MM.1S (cell line): ENCODE data around the gene NSUN6.
A peak's percentile ranks its signal among the peaks of the same experiment; 100 is the strongest.

Experiments
- DNase-seq: peaks from one replicate; pipeline ENCODE4 v3.0.0-alpha.2; 2015
- H2AFZ ChIP-seq: fragments of 300-600 bp; sonication (generic); 2 replicates; pipeline ENCODE4 v1.6.0; 2016; ENCODE audit warnings: antibody characterized with exemption, low read length
- H3F3A ChIP-seq: fragments of 300-600 bp; sonication (generic); 2 replicates; pipeline ENCODE4 v1.6.1; 2016; ENCODE audit warnings: mild to moderate bottlenecking, antibody characterized with exemption, low read length, moderate library complexity, mixed read lengths; ENCODE audit not compliant: insufficient read depth
- H3K27ac ChIP-seq: fragments of 300-600 bp; sonication (generic); 2 replicates; pipeline ENCODE4 v1.5.1; 2016; ENCODE audit warnings: mild to moderate bottlenecking, low read length
- H3K27me3 ChIP-seq: fragments of 300-600 bp; sonication (generic); replicated peaks from 2 replicates; pipeline ENCODE4 v1.6.0; 2016; ENCODE audit warnings: low read length; ENCODE audit not compliant: insufficient read depth
- H3K36me3 ChIP-seq: fragments of 300-600 bp; sonication (generic); replicated peaks from 2 replicates; pipeline ENCODE4 v1.6.1; 2016; ENCODE audit warnings: mild to moderate bottlenecking, low read length, mixed read lengths; ENCODE audit not compliant: insufficient read depth
- H3K4me1 ChIP-seq: fragments of 300-600 bp; sonication (generic); 2 replicates; pipeline ENCODE4 v1.6.1; 2016; ENCODE audit warnings: low read length, mixed read lengths
- H3K4me2 ChIP-seq: fragments of 300-600 bp; sonication (generic); 2 replicates; pipeline ENCODE4 v1.6.0; 2016; ENCODE audit warnings: low read depth, low read length
- H3K4me3 ChIP-seq: fragments of 300-600 bp; sonication (generic); 2 replicates; pipeline ENCODE4 v1.5.1; 2016; ENCODE audit warnings: low read length, mixed read lengths
- H3K79me2 ChIP-seq: fragments of 300-600 bp; sonication (generic); 2 replicates; pipeline ENCODE4 v1.6.1; 2016; ENCODE audit warnings: mixed run types, low read length, mixed read lengths
- H3K9ac ChIP-seq: fragments of 300-600 bp; sonication (generic); 2 replicates; pipeline ENCODE4 v1.6.1; 2016; ENCODE audit warnings: low read length, mixed read lengths
- H3K9me2 ChIP-seq: fragments of 300-600 bp; sonication (generic); replicated peaks from 2 replicates; pipeline ENCODE4 v1.6.1; 2016; ENCODE audit warnings: mild to moderate bottlenecking, low read length, mixed read lengths; ENCODE audit not compliant: insufficient read depth
- H3K9me3 ChIP-seq: fragments of 300-600 bp; sonication (generic); replicated peaks from 2 replicates; pipeline ENCODE4 v1.6.1; 2016; ENCODE audit warnings: mild to moderate bottlenecking, low read length, mixed read lengths; ENCODE audit not compliant: insufficient read depth
- H4K20me1 ChIP-seq: fragments of 300-600 bp; sonication (generic); 2 replicates; pipeline ENCODE4 v1.6.1; 2016; ENCODE audit warnings: mild to moderate bottlenecking, low read length, moderate library complexity, mixed read lengths; ENCODE audit not compliant: insufficient read depth
- EZH2 ChIP-seq: fragments of 300-600 bp; sonication (generic); optimal IDR thresholded peaks from 2 replicates; pipeline ENCODE3; 2017; ENCODE audit warnings: low read depth, mild to moderate bottlenecking, antibody characterized with exemption, low read length, mixed read lengths
- EZH2phosphoT487 ChIP-seq: fragments of 300-600 bp; sonication (generic); IDR thresholded peaks from 2 replicates; pipeline ENCODE4 v1.6.1; 2018; ENCODE audit warnings: antibody characterized with exemption, low read length
- TF ChIP-seq, protein P1 (sequence below): fragments of 300-600 bp; sonication (generic); IDR thresholded peaks from 2 replicates; pipeline ENCODE4 v1.5.1; 2016; ENCODE audit warnings: antibody characterized with exemption, low read length, mixed read lengths

NSUN6 gene

GRCh38 chr10:18689498-18689897, 38.1 kb upstream of the NSUN6 start:
- peak; percentile 37 for DNase-seq
- TF ChIP-seq EZH2phosphoT487, result no peak
- TF ChIP-seq, protein P1, sequence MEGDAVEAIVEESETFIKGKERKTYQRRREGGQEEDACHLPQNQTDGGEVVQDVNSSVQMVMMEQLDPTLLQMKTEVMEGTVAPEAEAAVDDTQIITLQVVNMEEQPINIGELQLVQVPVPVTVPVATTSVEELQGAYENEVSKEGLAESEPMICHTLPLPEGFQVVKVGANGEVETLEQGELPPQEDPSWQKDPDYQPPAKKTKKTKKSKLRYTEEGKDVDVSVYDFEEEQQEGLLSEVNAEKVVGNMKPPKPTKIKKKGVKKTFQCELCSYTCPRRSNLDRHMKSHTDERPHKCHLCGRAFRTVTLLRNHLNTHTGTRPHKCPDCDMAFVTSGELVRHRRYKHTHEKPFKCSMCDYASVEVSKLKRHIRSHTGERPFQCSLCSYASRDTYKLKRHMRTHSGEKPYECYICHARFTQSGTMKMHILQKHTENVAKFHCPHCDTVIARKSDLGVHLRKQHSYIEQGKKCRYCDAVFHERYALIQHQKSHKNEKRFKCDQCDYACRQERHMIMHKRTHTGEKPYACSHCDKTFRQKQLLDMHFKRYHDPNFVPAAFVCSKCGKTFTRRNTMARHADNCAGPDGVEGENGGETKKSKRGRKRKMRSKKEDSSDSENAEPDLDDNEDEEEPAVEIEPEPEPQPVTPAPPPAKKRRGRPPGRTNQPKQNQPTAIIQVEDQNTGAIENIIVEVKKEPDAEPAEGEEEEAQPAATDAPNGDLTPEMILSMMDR, result peak; percentile 37
- no peak overlapping the region for H3K27ac ChIP-seq
- no peaks in the 10 kb centered on the region for H4K20me1 ChIP-seq
- H3K4me1 ChIP-seq, result no peaks in the 10 kb centered on the region
- no peak overlapping the region for H3K9ac ChIP-seq
- no peaks in the 10 kb centered on the region for H3K9me2 ChIP-seq
- H3K27me3 ChIP-seq, result no peaks in the 10 kb centered on the region
- no peaks in the 10 kb centered on the region for H3K79me2 ChIP-seq
- H3K4me2 ChIP-seq, result no peak overlapping the region
- no peaks in the 10 kb centered on the region for H3F3A ChIP-seq
- H2AFZ ChIP-seq, result no peak overlapping the region
- no peaks in the 10 kb centered on the region for H3K36me3 ChIP-seq
- no peak overlapping the region for H3K4me3 ChIP-seq
- H3K9me3 ChIP-seq, result no peaks in the 10 kb centered on the region

DNA sequence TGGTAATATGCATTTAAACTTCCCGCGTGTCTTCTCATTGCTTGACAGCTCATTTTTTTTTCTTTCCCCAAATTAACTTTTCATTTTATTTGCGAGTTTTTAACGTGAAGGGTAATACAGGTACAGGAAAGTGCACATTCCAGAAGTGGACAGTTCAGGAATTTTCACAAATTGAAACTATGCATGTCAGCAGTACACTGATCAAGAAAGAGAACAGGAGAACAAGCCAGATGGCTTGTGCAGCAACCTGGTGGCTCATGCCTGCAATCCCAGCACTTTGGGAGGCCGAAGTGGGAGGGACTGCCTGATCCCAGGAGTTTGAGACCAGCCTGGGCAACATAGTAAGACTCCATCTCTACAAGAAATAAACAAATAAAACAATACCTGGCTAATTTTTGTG, 36.3 kb upstream of the NSUN6 start:
- H2AFZ ChIP-seq, result no peak overlapping the region
- TF ChIP-seq, protein P1, result no peak
- TF ChIP-seq EZH2 (no peak), EZH2phosphoT487 (no peak)

GRCh38 chr10:18687195-18687594, 35.8 kb upstream of the NSUN6 start:
- Histone ChIP-seq H3K27ac (no peak overlapping the region), H2AFZ (no peak overlapping the region), H3K4me2 (no peak overlapping the region), H3K27me3 (no peaks in the 10 kb centered on the region), H3F3A (no peaks in the 10 kb centered on the region), H3K4me3 (no peak overlapping the region), H4K20me1 (no peaks in the 10 kb centered on the region), H3K9ac (no peak overlapping the region), H3K9me3 (no peaks in the 10 kb centered on the region), H3K4me1 (no peaks in the 10 kb centered on the region), H3K9me2 (no peaks in the 10 kb centered on the region), H3K79me2 (no peaks in the 10 kb centered on the region), H3K36me3 (no peaks in the 10 kb centered on the region)
- DNase-seq, result no peak
- TF ChIP-seq EZH2phosphoT487 (no peak), EZH2 (no peak)
- TF ChIP-seq, protein P1, result no peak

More for the DNA sequence above, 36.3 kb upstream of the NSUN6 start:
- Histone ChIP-seq H3K4me1 (no peaks in the 10 kb centered on the region), H3K4me2 (no peak overlapping the region), H3K79me2 (no peaks in the 10 kb centered on the region), H3K27me3 (no peaks in the 10 kb centered on the region), H3K4me3 (no peak overlapping the region), H3K27ac (no peak overlapping the region), H3F3A (no peaks in the 10 kb centered on the region), H3K9ac (no peak overlapping the region), H3K9me3 (no peaks in the 10 kb centered on the region), H3K9me2 (no peaks in the 10 kb centered on the region), H4K20me1 (no peaks in the 10 kb centered on the region), H3K36me3 (no peaks in the 10 kb centered on the region)
- DNase-seq, result no peak
